ENCODE results near the gene DKKL1.

GRCh38 chr19:49389406-49389805 lies 25.7 kb downstream of the DKKL1 start:
- TF ChIP-seq GATA2 (IDR thresholded peaks at IDR 0.05; ENCODE audit: low read depth, low read length) (no peak), GATA3 (IDR thresholded peaks at IDR 0.05; ENCODE audit: low read depth, low read length) (no peak)

Data from SH-SY5Y (cell line).